GM12878 (cell line): ENCODE results near the gene UNC93A. TPM values are rescaled to one million over a fixed set of nuclear protein-coding genes. Genes with fewer than 3 reads are reported as not detected.
"Not testable (repeated sequence)": the region's sequence is repeated elsewhere in the genome, so short reads cannot be mapped to it uniquely, and the experiment has no call there.

Source experiments
- ATAC-seq: fragments of 200-7000 bp; cut with Tn5 transposase; 3 replicates; pipeline ENCODE4 v1.9.1; 2020; ENCODE audit warnings: mild to moderate bottlenecking, moderate library complexity
- BruUV-seq: library from RNA; stranded (reverse); fragments of 400-500 nt; replicated peaks from 2 replicates; lab custom pipeline; 2021; lab: Mats Ljungman, UMichigan
- CTCF ChIA-PET: fragments of 300-600 bp; sonication (Branson Sonifier 250); formaldehyde crosslinking; extraction: SDS; loops from one replicate; lab custom pipeline; 2021; ENCODE audit warnings: inconsistent platforms; lab: Yijun Ruan, JAX
- POLR2A ChIA-PET: fragments of 350-600 bp; formaldehyde crosslinking; extraction: SDS; loops from one replicate; lab custom pipeline; 2021; ENCODE audit warnings: inconsistent platforms; lab: Charles Lee
- RAD21 ChIA-PET: fragments of 300-600 bp; sonication (Branson Sonifier 250); formaldehyde crosslinking; loops from one replicate; lab custom pipeline; 2023; ENCODE audit warnings: antibody characterized with exemption; ENCODE audit not compliant: unreplicated experiment; lab: Charles Lee
- SMC1A ChIA-PET: fragments of 300-600 bp; sonication (Branson Sonifier 250); formaldehyde crosslinking; loops from one replicate; lab custom pipeline; 2023; ENCODE audit not compliant: unreplicated experiment, uncharacterized antibody; lab: Charles Lee
- DNase-seq: peaks from one replicate; pipeline ENCODE4 v3.0.0-alpha.2; 2011; ENCODE audit warnings: low read depth, low spot score
- FAIRE-seq: peaks from 3 replicates; lab custom pipeline; 2011; peaks lifted over from hg19 to GRCh38; lab: Jason Lieb, UNC
- H2AFZ ChIP-seq: 2 replicates; pipeline ENCODE4 v1.6.0; 2011; ENCODE audit warnings: low read depth, low read length, control low read depth; ENCODE audit not compliant: control insufficient read depth
- H3K27ac ChIP-seq: 2 replicates; pipeline ENCODE4 v1.5.1; 2011; ENCODE audit warnings: control low read depth; ENCODE audit not compliant: control insufficient read depth, insufficient read depth
- H3K27me3 ChIP-seq, 2 experiments: replicated peaks in 1 of 2; 2 replicates each; pipeline versions ENCODE4 v1.6.0 to v1.6.1; 2011; ENCODE audit warnings: low read length in 1 of 2; ENCODE audit not compliant: control insufficient read depth in 2 of 2, insufficient read depth in 2 of 2
- H3K36me3 ChIP-seq, 2 experiments: 2 replicates each; pipeline ENCODE4 v1.5.1; 2011; ENCODE audit warnings: low read length in 1 of 2; ENCODE audit not compliant: control insufficient read depth in 2 of 2, insufficient read depth in 2 of 2
- H3K4me1 ChIP-seq: 2 replicates; pipeline ENCODE4 v1.6.1; 2011; ENCODE audit warnings: mild to moderate bottlenecking, low read length, moderate library complexity, mixed read lengths; ENCODE audit not compliant: control insufficient read depth, insufficient read depth
- H3K4me2 ChIP-seq: 2 replicates; pipeline ENCODE4 v1.6.0; 2011; ENCODE audit warnings: control low read depth; ENCODE audit not compliant: control insufficient read depth, insufficient read depth
- H3K4me3 ChIP-seq: fragments of 200-600 bp; sonication (generic); 2 replicates; pipeline ENCODE4 v1.5.1; 2016
- H3K79me2 ChIP-seq: 2 replicates; pipeline ENCODE4 v1.6.0; 2011; ENCODE audit warnings: low read length; ENCODE audit not compliant: control insufficient read depth, insufficient read depth
- H3K9ac ChIP-seq: 2 replicates; pipeline ENCODE4 v1.8.0; 2011; ENCODE audit warnings: low read length, control low read depth, mixed read lengths; ENCODE audit not compliant: control insufficient read depth, insufficient read depth
- H3K9me3 ChIP-seq: replicated peaks from 3 replicates; pipeline ENCODE4 v1.5.1; 2011; ENCODE audit warnings: mild to moderate bottlenecking, low read length; ENCODE audit not compliant: control insufficient read depth, insufficient read depth
- H4K20me1 ChIP-seq: 2 replicates; pipeline ENCODE4 v1.6.0; 2011; ENCODE audit not compliant: control insufficient read depth, insufficient read depth
- ASH2L ChIP-seq: fragments of 300-600, 200-600 bp; sonication (generic); IDR thresholded peaks from 2 replicates; pipeline ENCODE4 v1.6.1; 2017; ENCODE audit warnings: low read depth, mild to moderate bottlenecking, borderline replicate concordance
- BRCA1 ChIP-seq: IDR thresholded peaks from 2 replicates; pipeline ENCODE4 v1.6.1; 2011; ENCODE audit warnings: low read depth, low read length, improper control_type of control experiment
- EP300 ChIP-seq, 2 experiments: fragments of 150-350 bp in 1 of 2; IDR thresholded peaks; 2 replicates each; pipeline ENCODE4 v1.6.1; 2011 to 2012; ENCODE audit warnings: low read depth in 2 of 2, low read length in 2 of 2, borderline replicate concordance in 1 of 2, improper control_type of control experiment in 1 of 2, inconsistent platforms in 1 of 2; ENCODE audit not compliant: control insufficient read depth in 1 of 2
- STAT1 ChIP-seq: fragments of 450-650 bp; conservative IDR thresholded peaks from 2 replicates; pipeline ENCODE4 v1.6.1; 2014; ENCODE audit warnings: antibody characterized with exemption, mild to moderate bottlenecking
- ZBTB40 ChIP-seq: fragments of 450-650 bp; IDR thresholded peaks from 2 replicates; pipeline ENCODE4 v1.6.1; 2016; ENCODE audit warnings: mild to moderate bottlenecking, moderate library complexity, borderline replicate concordance
- ZNF592 ChIP-seq: fragments of 450-650 bp; IDR thresholded peaks from 2 replicates; pipeline ENCODE4 v1.6.1; 2017; ENCODE audit warnings: mild to moderate bottlenecking, moderate library complexity
- WGBS: methylation state at CpG from one replicate; pipeline ENCODE4 v1.1.6; 2016; ENCODE audit warnings: low lambda C conversion rate; ENCODE audit not compliant: insufficient replicate concordance, insufficient coverage; ENCODE audit errors: missing lambda C conversion rate; 5-methylcytosine and 5-hydroxymethylcytosine counted together
- in situ Hi-C: fragments of 300-500 bp; cut with MboI; formaldehyde crosslinking; loops from 9 replicates; pipeline ENCODE4 v1.14.3; 2018; ENCODE audit warnings: mixed read lengths
- intact Hi-C: fragments of 100-400 bp; cut with micrococcal nuclease; formaldehyde crosslinking; loops from one replicate; pipeline ENCODE4 v1.14.2; 2022; ENCODE audit not compliant: unreplicated experiment
- polyA plus RNA-seq, 11 experiments: library from polyadenylated mRNA; depleted of rRNA in 4 of 11; unstranded in 6 of 11; stranded (reverse) in 5 of 11; fragments of >200 nt; fragmentation: Nextera tagmentation in 4 of 11; fragmentation: Illumina TruSeq in 1 of 11; extraction: Ambion mirVana in 4 of 11; extraction: Trizol in 1 of 11; gene quantifications; 1 replicate in 1 of 11; 2 replicates in 10 of 11; pipeline versions ENCODE4 v1.2.1 to v1.2.3, GENCODE V29; 2011 to 2016; ENCODE audit warnings: inconsistent platforms in 2 of 11, missing spikeins in 2 of 11, low read depth in 1 of 11
- total RNA-seq, 4 experiments: library from RNA; depleted of rRNA in 3 of 4; stranded (reverse); fragments of >200 nt in 3 of 4; fragmentation: Illumina TruSeq in 1 of 4; extraction: Trizol in 1 of 4; gene quantifications; 2 replicates each; pipeline versions ENCODE4 v1.2.1 to v1.2.3, GENCODE V29; 2013 to 2021

The UNC93A gene
- total and polyA plus RNA-seq, 10 of the 15 experiments (the other 5 are each of a cell fraction or from before 2014, with no cell fraction given) = 0.37 TPM; not detected in 9

- no peak for TF ChIP-seq ZBTB40
- TF ChIP-seq ZNF592 = no peak
- no peak for TF ChIP-seq EP300 (IDR thresholded peaks at IDR 0.05; ENCODE audit: borderline replicate concordance in 1 of 2, control insufficient read depth in 1 of 2, low read depth in 2 of 2, low read length in 2 of 2)
- TF ChIP-seq ASH2L = no peak
- no peak for TF ChIP-seq BRCA1
- TF ChIP-seq STAT1 = no peak
These were observed 65.8 kb downstream of the UNC93A start (continued) for GRCh38 chr6:167356874-167357273.

DNA sequence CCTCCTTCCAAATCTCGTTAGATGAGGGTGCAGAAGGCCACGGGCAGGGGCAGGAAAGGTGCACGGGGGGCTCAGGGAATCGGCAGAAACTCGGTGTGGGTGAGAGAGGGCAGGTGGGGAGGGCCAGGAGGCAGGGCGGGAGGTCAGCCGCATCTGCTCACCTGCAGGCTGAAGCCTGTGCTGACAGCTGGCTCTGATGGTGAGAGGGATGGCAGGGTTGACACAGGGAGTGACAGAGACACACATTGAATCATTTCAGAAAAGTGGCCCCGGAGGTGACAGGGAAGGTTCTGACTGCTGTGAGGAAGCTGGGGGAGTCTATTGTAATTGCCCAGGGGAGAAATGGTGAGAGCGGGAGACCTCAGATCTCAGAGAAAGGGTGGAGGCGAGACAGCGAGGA, 67.3 kb downstream of the UNC93A start:
- DNase-seq, H3K27ac ChIP-seq, BruUV-seq, intact Hi-C loops, H3K4me2 ChIP-seq, ATAC-seq, H2AFZ ChIP-seq, H3K4me3 ChIP-seq, H4K20me1 ChIP-seq, POLR2A ChIA-PET, SMC1A ChIA-PET, H3K36me3 ChIP-seq, CTCF ChIA-PET, FAIRE-seq, RAD21 ChIA-PET, H3K79me2 ChIP-seq, H3K27me3 ChIP-seq, H3K9me3 ChIP-seq, H3K4me1 ChIP-seq, H3K9ac ChIP-seq: not testable (repeated sequence)
- in situ Hi-C loops = loop anchor here (25.0 kb wide), 1 partner anchor 146 kb away; no protein-coding TSS in a partner anchor
- 21% methylated on average over 3 of the region's 11 CpGs for WGBS

GRCh38 chr6:167361170-167361569, 70.1 kb downstream of the UNC93A start:
- H3K9ac ChIP-seq, ATAC-seq, H3K4me3 ChIP-seq, BruUV-seq, FAIRE-seq, H3K9me3 ChIP-seq, CTCF ChIA-PET, H3K27ac ChIP-seq, H3K36me3 ChIP-seq, RAD21 ChIA-PET, POLR2A ChIA-PET, DNase-seq, H2AFZ ChIP-seq, H4K20me1 ChIP-seq, H3K79me2 ChIP-seq, H3K27me3 ChIP-seq, H3K4me1 ChIP-seq, H3K4me2 ChIP-seq, SMC1A ChIA-PET, intact Hi-C loops: not testable (repeated sequence)
- in situ Hi-C loops = loop anchor here (25.0 kb wide), 1 partner anchor 149 kb away; no protein-coding TSS in a partner anchor
- 13% methylated on average over 1 of the region's 1 CpG for WGBS
